Fibroblast of lung (primary cell): Measurements from ENCODE around the gene LRRC36. TPM values are rescaled to one million over a fixed set of nuclear protein-coding genes. Genes with fewer than 3 reads are reported as not detected.
A peak's percentile ranks its signal among the peaks of the same experiment; 100 is the strongest.

Experiments
- DNase-seq, 2 donors: peaks; one replicate each; pipeline versions ENCODE4 v3.0.0 to v3.0.0-alpha.2; 2010; ENCODE audit warnings: low read depth in 2 of 2
- H2AFZ ChIP-seq: 2 replicates; pipeline ENCODE4 v1.5.1; 2012; ENCODE audit warnings: low read length, control low read depth, inconsistent platforms
- H3K27ac ChIP-seq: 2 replicates; pipeline ENCODE4 v1.5.1; 2011; ENCODE audit warnings: low read length, control low read depth; ENCODE audit not compliant: insufficient read depth
- H3K27me3 ChIP-seq: 2 replicates; pipeline ENCODE4 v1.5.1; 2011; ENCODE audit warnings: mild to moderate bottlenecking, low read length; ENCODE audit not compliant: control insufficient read depth, insufficient read depth
- H3K36me3 ChIP-seq: 2 replicates; pipeline ENCODE4 v1.5.1; 2011; ENCODE audit warnings: low read length; ENCODE audit not compliant: control insufficient read depth, insufficient read depth
- H3K4me1 ChIP-seq: 2 replicates; pipeline ENCODE4 v1.5.1; 2011; ENCODE audit warnings: low read length; ENCODE audit not compliant: control insufficient read depth, insufficient read depth; ENCODE audit errors: extremely low read depth
- H3K4me2 ChIP-seq: 2 replicates; pipeline ENCODE4 v1.5.1; 2011; ENCODE audit warnings: low read length, control low read depth; ENCODE audit not compliant: insufficient read depth; ENCODE audit errors: extremely low read depth
- H3K4me3 ChIP-seq, 4 experiments: fragments of 200-600 bp in 1 of 4; sonication (generic) in 1 of 4; replicated peaks in 1 of 4; 2 replicates each; pipeline ENCODE4 v1.5.1; 2011 to 2016; ENCODE audit warnings: low read length in 4 of 4, low read depth in 3 of 4, mild to moderate bottlenecking in 3 of 4, control low read depth in 2 of 4, inconsistent platforms in 1 of 4, mixed read lengths in 1 of 4; ENCODE audit not compliant: insufficient read depth in 1 of 4; ENCODE audit errors: control extremely low read depth in 1 of 4
- H3K79me2 ChIP-seq: 2 replicates; pipeline ENCODE4 v1.5.1; 2012; ENCODE audit warnings: mild to moderate bottlenecking, low read length, inconsistent platforms; ENCODE audit not compliant: control insufficient read depth, insufficient read depth
- H3K9ac ChIP-seq: 2 replicates; pipeline ENCODE4 v1.5.1; 2011; ENCODE audit warnings: mild to moderate bottlenecking, low read length, control low read depth; ENCODE audit not compliant: insufficient read depth
- H3K9me3 ChIP-seq: 2 replicates; pipeline ENCODE4 v1.5.1; 2012; ENCODE audit warnings: low read depth, low read length; ENCODE audit not compliant: control insufficient read depth, insufficient read depth
- H4K20me1 ChIP-seq: 2 replicates; pipeline ENCODE4 v1.5.1; 2011; ENCODE audit warnings: low read length; ENCODE audit not compliant: control insufficient read depth, insufficient read depth; ENCODE audit errors: extremely low read depth
- EZH2 ChIP-seq: IDR thresholded peaks from 2 replicates; pipeline ENCODE4 v1.5.1; 2012; ENCODE audit warnings: low read length, control low read depth, mild to moderate bottlenecking; ENCODE audit errors: missing control alignments
- polyA plus RNA-seq, 2 donors: library from polyadenylated mRNA; depleted of rRNA in 1 of 2; stranded (reverse) in 1 of 2; unstranded in 1 of 2; fragments of >200 nt; gene quantifications; 2 replicates each; pipeline ENCODE4 v1.2.1, GENCODE V29; 2011 to 2012; ENCODE audit warnings: missing spikeins in 1 of 2
- total RNA-seq: library from RNA; depleted of rRNA; stranded (reverse); fragments of >200 nt; gene quantifications from 2 replicates; pipeline ENCODE4 v1.2.1, GENCODE V29; 2014
- TF ChIP-seq, protein P1 (sequence below), 2 donors: IDR thresholded peaks in 1 of 2; conservative IDR thresholded peaks in 1 of 2; 1 replicate in 1 of 2; 2 replicates in 1 of 2; pipeline ENCODE4 v1.5.1; 2011 to 2012; ENCODE audit warnings: low read length in 2 of 2, control low read depth in 1 of 2, inconsistent platforms in 1 of 2, low read depth in 1 of 2, mild to moderate bottlenecking in 1 of 2

The LRRC36 gene
- total and polyA plus RNA-seq, 2 donors (not counting 1 experiment from before 2014, with no cell fraction given) = 0.06 to 0.66 TPM

DNA sequence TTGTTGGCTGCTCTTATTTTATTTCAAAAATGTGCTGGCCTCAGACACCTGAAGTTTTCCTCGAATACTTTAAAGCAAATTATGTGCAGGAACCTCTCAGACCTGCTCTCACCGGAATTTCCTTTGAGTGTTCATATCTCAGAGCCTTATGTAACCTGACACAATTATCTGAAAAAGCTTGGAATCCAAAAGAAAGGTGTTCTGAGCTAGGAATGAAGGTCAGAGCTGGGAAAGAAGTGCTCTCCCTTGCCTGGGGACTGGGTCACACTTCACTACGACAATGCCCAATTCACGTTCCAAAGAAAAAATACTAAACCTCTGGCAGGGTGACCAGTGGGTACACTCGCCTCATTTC is 97.6 kb downstream of the LRRC36 start:
- peaks cover 19% of the 10 kb centered on the region for H3K27me3 ChIP-seq
- TF ChIP-seq, protein P1, sequence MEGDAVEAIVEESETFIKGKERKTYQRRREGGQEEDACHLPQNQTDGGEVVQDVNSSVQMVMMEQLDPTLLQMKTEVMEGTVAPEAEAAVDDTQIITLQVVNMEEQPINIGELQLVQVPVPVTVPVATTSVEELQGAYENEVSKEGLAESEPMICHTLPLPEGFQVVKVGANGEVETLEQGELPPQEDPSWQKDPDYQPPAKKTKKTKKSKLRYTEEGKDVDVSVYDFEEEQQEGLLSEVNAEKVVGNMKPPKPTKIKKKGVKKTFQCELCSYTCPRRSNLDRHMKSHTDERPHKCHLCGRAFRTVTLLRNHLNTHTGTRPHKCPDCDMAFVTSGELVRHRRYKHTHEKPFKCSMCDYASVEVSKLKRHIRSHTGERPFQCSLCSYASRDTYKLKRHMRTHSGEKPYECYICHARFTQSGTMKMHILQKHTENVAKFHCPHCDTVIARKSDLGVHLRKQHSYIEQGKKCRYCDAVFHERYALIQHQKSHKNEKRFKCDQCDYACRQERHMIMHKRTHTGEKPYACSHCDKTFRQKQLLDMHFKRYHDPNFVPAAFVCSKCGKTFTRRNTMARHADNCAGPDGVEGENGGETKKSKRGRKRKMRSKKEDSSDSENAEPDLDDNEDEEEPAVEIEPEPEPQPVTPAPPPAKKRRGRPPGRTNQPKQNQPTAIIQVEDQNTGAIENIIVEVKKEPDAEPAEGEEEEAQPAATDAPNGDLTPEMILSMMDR (conservative IDR thresholded peaks at IDR 0.05 in 1 of 2, IDR thresholded peaks at IDR 0.05 in 1 of 2; ENCODE audit: low read depth in 1 of 2, low read length in 2 of 2) = no peak
- no peak for TF ChIP-seq EZH2
- no peaks in the 10 kb centered on the region for H4K20me1 ChIP-seq
- H3K36me3 ChIP-seq = no peaks in the 10 kb centered on the region
- H3K9me3 ChIP-seq = no peaks in the 10 kb centered on the region
- no peaks in the 10 kb centered on the region for H3K79me2 ChIP-seq
- H3K27ac ChIP-seq = no peak overlapping the region
- H3K4me2 ChIP-seq = no peak overlapping the region
- no peak overlapping the region for H2AFZ ChIP-seq
- H3K9ac ChIP-seq = no peak overlapping the region
- no peaks in the 10 kb centered on the region for H3K4me1 ChIP-seq
- no peak overlapping the region for H3K4me3 ChIP-seq
- no peak for DNase-seq

DNA sequence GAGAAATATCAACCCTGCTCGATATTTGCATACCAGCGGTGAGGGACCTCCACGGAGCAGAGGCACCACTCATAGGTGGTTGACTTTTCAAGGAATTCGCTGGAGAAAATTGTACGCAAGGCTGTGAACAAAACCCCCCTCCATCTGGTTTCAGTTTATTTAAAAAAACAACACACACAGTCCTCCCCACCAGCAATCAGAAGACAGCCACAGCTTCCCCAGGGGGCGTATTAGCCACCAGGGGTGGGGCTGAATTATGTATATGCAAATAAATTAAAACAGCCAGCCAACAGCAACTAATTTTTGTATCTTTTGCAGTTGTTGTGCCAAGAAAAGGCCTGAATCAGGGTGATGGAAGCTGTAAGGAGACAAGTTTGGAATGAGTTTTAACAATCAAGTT is 98.4 kb downstream of the LRRC36 start:
- no peak for TF ChIP-seq EZH2
- TF ChIP-seq, protein P1 (conservative IDR thresholded peaks at IDR 0.05 in 1 of 2, IDR thresholded peaks at IDR 0.05 in 1 of 2; ENCODE audit: low read depth in 1 of 2, low read length in 2 of 2) = no peak
- DNase-seq = no peak
- Histone ChIP-seq H3K27me3 (peaks cover 27% of the 10 kb centered on the region), H3K9ac (no peak overlapping the region), H3K9me3 (no peaks in the 10 kb centered on the region), H3K4me1 (no peaks in the 10 kb centered on the region), H2AFZ (no peak overlapping the region), H3K79me2 (no peaks in the 10 kb centered on the region), H3K4me2 (no peak overlapping the region), H3K36me3 (no peaks in the 10 kb centered on the region), H3K27ac (no peak overlapping the region), H3K4me3 (no peak overlapping the region), H4K20me1 (no peaks in the 10 kb centered on the region)

DNA sequence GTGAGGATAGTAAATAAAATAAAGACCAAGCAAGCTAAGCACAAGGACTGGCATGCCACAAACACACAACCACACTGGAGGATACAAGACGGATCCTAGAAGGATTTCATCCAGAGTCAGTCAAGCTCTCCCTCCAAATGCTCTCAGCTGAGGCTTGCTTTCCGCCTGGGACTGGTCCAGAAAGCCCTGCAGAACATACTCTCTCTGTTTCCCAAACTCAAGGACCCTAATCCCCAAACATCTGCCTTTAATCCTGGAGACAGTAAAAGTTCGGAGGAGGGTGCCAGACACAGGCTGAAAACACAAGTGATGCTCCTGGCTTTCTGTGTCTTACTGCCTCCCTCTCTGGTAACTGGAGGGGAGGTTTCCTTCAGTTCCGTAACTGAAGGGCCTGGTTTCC is 99.0 kb downstream of the LRRC36 start:
- TF ChIP-seq EZH2 = peak; percentile 28
- TF ChIP-seq, protein P1 (conservative IDR thresholded peaks at IDR 0.05 in 1 of 2, IDR thresholded peaks at IDR 0.05 in 1 of 2; ENCODE audit: low read depth in 1 of 2, low read length in 2 of 2) = no peak
- Histone ChIP-seq H3K27ac (no peak overlapping the region), H3K4me2 (no peak overlapping the region), H3K27me3 (peaks cover 32% of the 10 kb centered on the region), H3K9ac (no peak overlapping the region), H2AFZ (no peak overlapping the region), H3K4me1 (no peaks in the 10 kb centered on the region), H3K4me3 (no peak overlapping the region), H3K79me2 (no peaks in the 10 kb centered on the region), H4K20me1 (no peaks in the 10 kb centered on the region), H3K36me3 (no peaks in the 10 kb centered on the region), H3K9me3 (no peaks in the 10 kb centered on the region)
- no peak for DNase-seq
